B cell (primary cell): ENCODE data around the gene TAF1A. TPM values are rescaled to one million over a fixed set of nuclear protein-coding genes. Genes with fewer than 3 reads are reported as not detected.

ENCODE experiments used
- ATAC-seq: fragments of 200-7000 bp; cut with Tn5 transposase; one replicate; pipeline ENCODE4 v1.10.0; 2021; ENCODE audit warnings: low read depth, mild to moderate bottlenecking, moderate number of reproducible peaks, moderate library complexity
- CTCF ChIA-PET: fragments of 350-600 bp; sonication (Branson Sonifier 250); formaldehyde crosslinking; loops from one replicate; lab custom pipeline; 2021; ENCODE audit warnings: antibody characterized with exemption, inconsistent platforms; lab: Charles Lee
- POLR2A ChIA-PET: fragments of 350-600 bp; sonication (Branson Sonifier 250); formaldehyde crosslinking; loops from one replicate; lab custom pipeline; 2021; ENCODE audit warnings: antibody characterized with exemption; lab: Charles Lee
- DNase-seq: peaks from one replicate; pipeline ENCODE4 v3.0.0; 2013
- H2AFZ ChIP-seq: 2 replicates; pipeline ENCODE4 v1.6.1; 2012; ENCODE audit warnings: mild to moderate bottlenecking, low read depth, low read length; ENCODE audit not compliant: insufficient read depth, poor library complexity, severe bottlenecking
- H3K27ac ChIP-seq, 2 donors: 1 replicate in 1 of 2; 2 replicates in 1 of 2; pipeline ENCODE4 v1.5.1; 2012 to 2013; ENCODE audit warnings: low read length in 2 of 2, mild to moderate bottlenecking in 2 of 2, moderate library complexity in 1 of 2
- H3K27me3 ChIP-seq, 4 experiments: fragments of 200-600 bp in 1 of 4; sonication (generic) in 1 of 4; replicated peaks in 1 of 4; 1 replicate in 2 of 4; 2 replicates in 2 of 4; pipeline versions ENCODE4 v1.6.1 to v1.7.0; 2013 to 2016; ENCODE audit warnings: low read length in 3 of 4, mild to moderate bottlenecking in 2 of 4, mixed read lengths in 1 of 4, moderate library complexity in 1 of 4; ENCODE audit not compliant: insufficient read depth in 4 of 4, control insufficient read depth in 3 of 4; ENCODE audit errors: control extremely low read depth in 1 of 4
- H3K36me3 ChIP-seq, 2 experiments: replicated peaks in 1 of 2; 1 replicate in 1 of 2; 2 replicates in 1 of 2; pipeline versions ENCODE4 v1.6.1 to v1.7.1; 2013; ENCODE audit warnings: low read length in 1 of 2; ENCODE audit not compliant: insufficient read depth in 2 of 2, control insufficient read depth in 1 of 2; ENCODE audit errors: control extremely low read depth in 1 of 2, extremely low read depth in 1 of 2
- H3K4me1 ChIP-seq, 2 donors: fragments of 200-600 bp in 1 of 2; sonication (generic) in 1 of 2; 1 replicate in 1 of 2; 2 replicates in 1 of 2; pipeline versions ENCODE4 v1.5.1 to v1.6.1; 2013 to 2017; ENCODE audit warnings: low read length in 2 of 2; ENCODE audit not compliant: control insufficient read depth in 2 of 2, insufficient read depth in 2 of 2
- H3K4me2 ChIP-seq: replicated peaks from 2 replicates; pipeline ENCODE3; 2012; ENCODE audit warnings: mild to moderate bottlenecking, low read depth, low read length; ENCODE audit not compliant: poor library complexity, severe bottlenecking
- H3K4me3 ChIP-seq, 5 experiments: fragments of 200-600 bp in 1 of 5; sonication (generic) in 1 of 5; 1 replicate in 3 of 5; 2 replicates in 2 of 5; pipeline versions ENCODE4 v1.5.1 to v1.7.0; 2011 to 2016; ENCODE audit warnings: low read length in 4 of 5, mild to moderate bottlenecking in 4 of 5, low read depth in 2 of 5, control low read depth in 1 of 5, moderate library complexity in 1 of 5; ENCODE audit not compliant: insufficient read depth in 1 of 5; ENCODE audit errors: control extremely low read depth in 1 of 5, extremely low read depth in 1 of 5
- H3K79me2 ChIP-seq: fragments of 200-600 bp; sonication (generic); one replicate; pipeline ENCODE4 v1.6.0; 2016; ENCODE audit warnings: low read length; ENCODE audit not compliant: control insufficient read depth, insufficient read depth
- H3K9ac ChIP-seq: fragments of 200-600 bp; sonication (generic); 2 replicates; pipeline ENCODE4 v1.6.1; 2017; ENCODE audit warnings: mild to moderate bottlenecking, low read length, moderate library complexity
- H3K9me3 ChIP-seq, 3 donors: one replicate each; pipeline versions ENCODE4 v1.6.1 to v1.7.1; 2013; ENCODE audit warnings: low read length in 2 of 3; ENCODE audit not compliant: control insufficient read depth in 2 of 3, insufficient read depth in 1 of 3; ENCODE audit errors: control extremely low read depth in 1 of 3
- H4K20me1 ChIP-seq: 2 replicates; pipeline ENCODE4 v1.6.0; 2012; ENCODE audit warnings: mild to moderate bottlenecking, low read length; ENCODE audit not compliant: insufficient read depth, control insufficient read depth, poor library complexity, severe bottlenecking
- H3K27ac Mint-ChIP-seq: one replicate; pipeline ENCODE4 v1.8.0; 2021; ENCODE audit warnings: mixed read lengths
- H3K27me3 Mint-ChIP-seq: one replicate; pipeline ENCODE4 v1.8.0; 2021; ENCODE audit warnings: mixed read lengths
- H3K4me1 Mint-ChIP-seq: one replicate; pipeline ENCODE4 v1.8.0; 2021; ENCODE audit warnings: mixed read lengths
- H3K4me3 Mint-ChIP-seq: one replicate; pipeline ENCODE4 v1.8.0; 2021; ENCODE audit warnings: mixed read lengths
- H3K9me3 Mint-ChIP-seq: one replicate; pipeline ENCODE4 v1.8.0; 2022; ENCODE audit warnings: mixed read lengths; ENCODE audit not compliant: insufficient read depth
- CTCF ChIP-seq: fragments of 200-600 bp; IDR thresholded peaks from one replicate; pipeline ENCODE4 v1.8.0; 2022; ENCODE audit warnings: antibody characterized with exemption, mild to moderate bottlenecking
- EZH2 ChIP-seq: IDR thresholded peaks from 2 replicates; pipeline ENCODE4 v1.6.1; 2012; ENCODE audit warnings: borderline replicate concordance, low read depth, mild to moderate bottlenecking, moderate library complexity, low read length; ENCODE audit not compliant: insufficient read depth, poor library complexity, severe bottlenecking
- WGBS: methylation state at CpG from one replicate; pipeline ENCODE4 v1.1.5; 2013; ENCODE audit warnings: missing lambda C conversion rate; ENCODE audit not compliant: insufficient coverage; 5-methylcytosine and 5-hydroxymethylcytosine counted together
- intact Hi-C: fragments of 100-400 bp; cut with micrococcal nuclease; formaldehyde crosslinking; loops from one replicate; pipeline ENCODE4 v1.10.0; 2022
- polyA plus RNA-seq: library from polyadenylated mRNA; depleted of rRNA; stranded (reverse); fragments of >200 nt; gene quantifications from 2 replicates; pipeline ENCODE4 v1.2.3, GENCODE V29; 2012
- total RNA-seq, 2 donors: library from RNA; stranded (reverse); fragments of 120-200 nt in 1 of 2; gene quantifications; 1 replicate in 1 of 2; 2 replicates in 1 of 2; pipeline versions ENCODE4 v1.2.3 to v1.2.4, GENCODE V29; 2013 to 2022

Gene TAF1A
- total and polyA plus RNA-seq, 2 donors (not counting 1 experiment from before 2014, with no cell fraction given) = 12.7 to 23.7 TPM

GRCh38 chr1:222557148-222557547, 32.6 kb downstream of the TAF1A start:
- POLR2A ChIA-PET = no interaction called here
- Mint-ChIP-seq H3K9me3 (no peaks in the 10 kb centered on the region), H3K4me1 (peaks cover 6% of the 10 kb centered on the region), H3K27me3 (no peaks in the 10 kb centered on the region), H3K27ac (no peak overlapping the region), H3K4me3 (no peak overlapping the region)
- TF ChIP-seq EZH2 (no peak), CTCF (no peak)
- no peak overlapping the region for H3K4me3 ChIP-seq
- no peaks in the 10 kb centered on the region for H3K9me3 ChIP-seq
- no peak overlapping the region for H3K27ac ChIP-seq
- H4K20me1 ChIP-seq = no peaks in the 10 kb centered on the region
- no peaks in the 10 kb centered on the region for H3K79me2 ChIP-seq
- no peaks in the 10 kb centered on the region for H3K4me1 ChIP-seq
- DNase-seq (no peak), ATAC-seq (no peak)
- no peaks in the 10 kb centered on the region for H3K27me3 ChIP-seq
- no peak overlapping the region for H3K4me2 ChIP-seq
- 100% methylated on average over 4 of the region's 6 CpGs for WGBS
- peaks cover 3 to 55% of the 10 kb centered on the region in 2 experiments for H3K36me3 ChIP-seq
- intact Hi-C loops = no loop called here
- CTCF ChIA-PET = interaction anchor here (1.8 kb wide), 1 partner anchor 77 kb away, joined by 7 read pairs; no protein-coding TSS in a partner anchor
- no peak overlapping the region for H3K9ac ChIP-seq
- H2AFZ ChIP-seq = no peak overlapping the region

- H3K4me2 ChIP-seq = no peak overlapping the region
- no peak overlapping the region for H3K4me3 ChIP-seq
- intact Hi-C loops = no loop called here
- no peak overlapping the region for H3K4me3 Mint-ChIP-seq
- CTCF ChIA-PET = interaction anchor here (1.8 kb wide), 1 partner anchor 78 kb away, joined by 7 read pairs; no protein-coding TSS in a partner anchor
- no peaks in the 10 kb centered on the region for H3K27me3 ChIP-seq
- DNase-seq = no peak
- POLR2A ChIA-PET = no interaction called here
- H4K20me1 ChIP-seq = no peaks in the 10 kb centered on the region
- peaks cover 6% of the 10 kb centered on the region for H3K4me1 Mint-ChIP-seq
- H3K27ac ChIP-seq = no peak overlapping the region
- H3K27ac Mint-ChIP-seq = peak overlapping the region; percentile 56
- no peaks in the 10 kb centered on the region for H3K79me2 ChIP-seq
- no peak for TF ChIP-seq EZH2
- no peak for TF ChIP-seq CTCF
- H3K4me1 ChIP-seq = no peaks in the 10 kb centered on the region
- no peaks in the 10 kb centered on the region for H3K27me3 Mint-ChIP-seq
- H3K9me3 ChIP-seq = no peaks in the 10 kb centered on the region
- no peak overlapping the region for H3K9ac ChIP-seq
- ATAC-seq = no peak
- no peaks in the 10 kb centered on the region for H3K9me3 Mint-ChIP-seq
- WGBS = 100% methylated on average over 2 of the region's 2 CpGs
- H2AFZ ChIP-seq = no peak overlapping the region
- H3K36me3 ChIP-seq = peaks cover 3 to 45% of the 10 kb centered on the region in 2 experiments
Observed at GRCh38 chr1:222555992-222556615, 33.6 kb downstream of the TAF1A start.
